HepG2 (cell line): ENCODE results near the gene RPL6. TPM values are rescaled to one million over a fixed set of nuclear protein-coding genes. Genes with fewer than 3 reads are reported as not detected.
A peak's percentile ranks its signal among the peaks of the same experiment; 100 is the strongest.

ENCODE experiments used
- ARNT ChIP-seq: fragments of 450-650 bp; IDR thresholded peaks from 2 replicates; pipeline ENCODE4 v1.6.1; 2017
- CCDC6 ChIP-seq: sonication (generic); formaldehyde crosslinking; IDR thresholded peaks from 2 replicates; pipeline ENCODE4 v1.8.1; 2022; ENCODE audit warnings: mild to moderate bottlenecking, missing genetic modification reagents, moderate library complexity
- FOSL1 ChIP-seq: sonication (generic); formaldehyde crosslinking; IDR thresholded peaks from 2 replicates; pipeline ENCODE4 v1.9.0; 2021; ENCODE audit warnings: missing genetic modification reagents, borderline replicate concordance
- FOXA3 ChIP-seq: IDR thresholded peaks from 2 replicates; pipeline ENCODE4 v1.6.1; 2016; ENCODE audit warnings: missing genetic modification reagents, missing compliant biosample characterization
- FOXJ3 ChIP-seq: sonication (generic); formaldehyde crosslinking; IDR thresholded peaks from 2 replicates; pipeline ENCODE4 v1.4.0; 2020; ENCODE audit warnings: missing genetic modification reagents, mild to moderate bottlenecking, borderline replicate concordance
- GTF2F1 ChIP-seq: fragments of 150-350 bp; IDR thresholded peaks from 2 replicates; pipeline ENCODE4 v1.6.1; 2014; ENCODE audit warnings: low read length
- ISX ChIP-seq: sonication (generic); formaldehyde crosslinking; conservative IDR thresholded peaks from 2 replicates; pipeline ENCODE4 v1.5.0; 2020; ENCODE audit warnings: missing genetic modification reagents
- JUNB ChIP-seq: sonication (generic); formaldehyde crosslinking; IDR thresholded peaks from 2 replicates; pipeline ENCODE4 v1.8.0; 2022; ENCODE audit warnings: missing genetic modification reagents, mild to moderate bottlenecking, borderline replicate concordance
- KDM2A ChIP-seq: sonication (generic); formaldehyde crosslinking; IDR thresholded peaks from 2 replicates; pipeline ENCODE4 v1.4.0; 2020; ENCODE audit warnings: low read depth, missing genetic modification reagents, borderline replicate concordance
- KLF6 ChIP-seq: IDR thresholded peaks from 2 replicates; pipeline ENCODE4 v1.8.0; 2016; ENCODE audit warnings: missing biosample characterization, missing genetic modification reagents
- SPEN ChIP-seq: sonication (generic); formaldehyde crosslinking; IDR thresholded peaks from 2 replicates; pipeline ENCODE4 v1.5.1; 2020; ENCODE audit warnings: low read depth, mild to moderate bottlenecking, missing genetic modification reagents
- TIGD3 ChIP-seq: sonication (generic); formaldehyde crosslinking; IDR thresholded peaks from 2 replicates; pipeline ENCODE4 v1.5.1; 2020; ENCODE audit warnings: mild to moderate bottlenecking, missing genetic modification reagents, borderline replicate concordance
- ZHX1 ChIP-seq: sonication (generic); formaldehyde crosslinking; IDR thresholded peaks from 2 replicates; pipeline ENCODE4 v1.8.1; 2022; ENCODE audit warnings: low read depth, mild to moderate bottlenecking, missing genetic modification reagents
- ZNF136 ChIP-seq: sonication (generic); formaldehyde crosslinking; IDR thresholded peaks from 2 replicates; pipeline ENCODE4 v1.8.1; 2022; ENCODE audit warnings: low read depth, mild to moderate bottlenecking, moderate library complexity, missing genetic modification reagents
- ZNF232 ChIP-seq: sonication (generic); formaldehyde crosslinking; IDR thresholded peaks from 2 replicates; pipeline ENCODE4 v1.4.0; 2020; ENCODE audit warnings: missing genetic modification reagents, borderline replicate concordance
- ZNF318 ChIP-seq: sonication (generic); formaldehyde crosslinking; IDR thresholded peaks from 2 replicates; pipeline ENCODE4 v1.4.0; 2020; ENCODE audit warnings: mild to moderate bottlenecking, missing genetic modification reagents
- ZNF772 ChIP-seq: sonication (generic); formaldehyde crosslinking; IDR thresholded peaks from 2 replicates; pipeline ENCODE4 v1.5.0; 2020; ENCODE audit warnings: mild to moderate bottlenecking, missing genetic modification reagents
- polyA plus RNA-seq, 8 experiments: library from polyadenylated mRNA; depleted of rRNA in 3 of 8; stranded (reverse) in 7 of 8; unstranded in 1 of 8; fragments of >200 nt; fragmentation: Illumina TruSeq in 4 of 8; extraction: Trizol in 4 of 8; gene quantifications; 2 replicates each; pipeline versions ENCODE4 v1.2.1 to v1.2.3, GENCODE V29; 2011 to 2016; ENCODE audit warnings: low read depth in 4 of 8, missing spikeins in 1 of 8, mixed read lengths in 1 of 8; ENCODE audit not compliant: insufficient read depth in 1 of 8
- total RNA-seq, 5 experiments: library from RNA; depleted of rRNA; stranded (reverse); fragments of >200 nt; fragmentation: Illumina TruSeq; extraction: Trizol; gene quantifications; 2 replicates each; pipeline ENCODE4 v1.2.3, GENCODE V29; 2016; ENCODE audit warnings: low read depth in 1 of 5

RPL6 gene
- total and polyA plus RNA-seq, 2 of the 13 experiments (the other 11 are each of a cell fraction or from before 2014, with no cell fraction given) = 1,551 to 1,719 TPM

DNA sequence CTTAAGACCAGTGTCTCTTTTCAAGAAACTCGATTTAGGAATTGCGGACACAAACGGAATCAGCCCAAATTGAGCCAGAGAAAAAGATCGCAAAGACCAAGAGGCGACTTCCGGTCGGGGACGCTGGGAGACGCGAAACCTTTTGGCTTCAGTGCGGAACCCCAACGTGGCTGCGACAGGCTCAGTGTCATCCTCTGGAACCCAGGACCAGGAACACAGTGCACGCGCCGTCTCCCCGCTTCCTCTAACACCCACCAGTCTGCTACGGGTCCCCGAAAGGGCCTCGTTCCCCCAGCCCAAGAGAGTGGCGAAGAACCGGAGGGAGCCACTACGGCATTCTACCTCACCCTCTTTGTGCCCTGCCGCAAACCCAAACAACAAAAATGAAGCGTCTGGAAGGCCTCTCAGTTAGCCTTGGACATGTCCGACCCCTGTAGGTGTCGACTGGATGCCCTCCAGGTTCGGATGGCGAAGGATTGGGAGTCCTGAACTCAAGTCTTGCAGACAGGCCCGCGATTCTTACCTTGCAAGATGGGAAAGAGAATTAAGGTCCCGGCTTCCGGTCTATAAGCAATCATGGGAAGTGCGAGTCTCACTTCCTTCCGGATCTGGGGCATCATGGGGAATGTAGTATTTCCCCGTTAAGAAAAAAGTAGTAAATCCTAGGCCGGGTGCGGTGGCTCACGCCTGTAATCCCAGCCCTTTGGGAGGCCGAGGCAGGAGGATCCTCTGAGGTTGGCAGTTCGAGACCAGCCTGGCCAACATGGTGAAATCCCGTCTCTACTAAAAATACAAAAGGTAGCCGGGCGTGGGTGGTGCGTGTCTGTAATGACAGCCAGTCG, at the start of gene RPL6 (continued):
- TF ChIP-seq ZNF136 (CRISPR knock-in tag) (no peak), ZNF772 (CRISPR knock-in tag) (peak; percentile 91), FOSL1 (CRISPR knock-in tag) (no peak), ISX (CRISPR knock-in tag) (no peak), TIGD3 (CRISPR knock-in tag) (no peak), KDM2A (CRISPR knock-in tag) (peak; percentile 93), ZNF232 (CRISPR knock-in tag) (no peak; the same call in 1 of the 2 replicates), ARNT (no peak), ZHX1 (no peak), JUNB (no peak), GTF2F1 (no peak; the same call in 1 of the 2 replicates), SPEN (peak; percentile 100; the same call in 1 of the 2 replicates), FOXJ3 (CRISPR knock-in tag) (peak; percentile 68; the same call in 1 of the 2 replicates), CCDC6 (CRISPR knock-in tag) (peak; percentile 0; the same call in 1 of the 2 replicates), FOXA3 (CRISPR knock-in tag) (peak; percentile 22; the same call in 1 of the 2 replicates), KLF6 (CRISPR knock-in tag) (peak; percentile 89; the same call in 1 of the 2 replicates), ZNF318 (no peak)
